ENCODE results near the gene ELF1. TPM values are rescaled to one million over a fixed set of nuclear protein-coding genes. Genes with fewer than 3 reads are reported as not detected.

ELF1 gene
- total RNA-seq, 4 donors from 2014 or later, result 61.9 to 84.5 (median 71.5) TPM

- 31% methylated on average over 6 of the region's 6 CpGs for WGBS, 2 donors
- Histone ChIP-seq H3K27me3 (no peaks in the 10 kb centered on the region), H3K27ac (peak overlapping the region; percentile 78 to 91 (median 88)), H3K9me3 (no peaks in the 10 kb centered on the region), H3K36me3 (peaks cover 0 to 14% (median 4%) of the 10 kb centered on the region in 3 donors), H3K4me3 (peak overlapping the region in 3 of 4 donors; percentile 21 to 38 (median 29)), H3K4me1 (peaks cover 10 to 91% (median 25%) of the 10 kb centered on the region in 3 donors)
- intact Hi-C loops (cut with DNase I), result no loop called here
- DNase-seq, result no peak
- TF ChIP-seq CTCF (IDR thresholded peaks at IDR 0.05) (no peak), POLR2A (IDR thresholded peaks at IDR 0.05) (no peak)
Observed at GRCh38 chr13:40994581-40995230, 24.4 kb downstream of the ELF1 start.

GRCh38 chr13:40993987-40994386 lies 25.1 kb downstream of the ELF1 start:
- no peak for DNase-seq
- no peaks in the 10 kb centered on the region for H3K27me3 ChIP-seq
- peak overlapping the region in 3 of 4 donors; percentile 21 to 38 (median 29) for H3K4me3 ChIP-seq
- no peaks in the 10 kb centered on the region for H3K9me3 ChIP-seq
- intact Hi-C loops (cut with DNase I), result no loop called here
- H3K27ac ChIP-seq, result peak overlapping the region; percentile 80 to 91 (median 88)
- peaks cover 10 to 91% (median 23%) of the 10 kb centered on the region in 3 donors for H3K4me1 ChIP-seq
- TF ChIP-seq POLR2A (IDR thresholded peaks at IDR 0.05) (no peak), CTCF (IDR thresholded peaks at IDR 0.05) (peak in 3 of 6 experiments; percentile 40 to 56 (median 42))
- H3K36me3 ChIP-seq, result peaks cover 0 to 14% (median 4%) of the 10 kb centered on the region in 3 donors

- 57 to 60% methylated on average over 4 to 11 of the region's 11 CpGs for WGBS, 2 donors
- Histone ChIP-seq H3K9me3 (no peaks in the 10 kb centered on the region), H3K4me1 (peaks cover 10 to 91% (median 23%) of the 10 kb centered on the region in 3 donors), H3K27me3 (no peaks in the 10 kb centered on the region), H3K4me3 (no peak overlapping the region), H3K36me3 (peaks cover 0 to 12% (median 4%) of the 10 kb centered on the region in 3 donors), H3K27ac (peak overlapping the region; percentile 56 to 91 (median 85))
- intact Hi-C loops (cut with DNase I), result no loop called here
- no peak for DNase-seq
- TF ChIP-seq CTCF (IDR thresholded peaks at IDR 0.05), result no peak
- TF ChIP-seq POLR2A (IDR thresholded peaks at IDR 0.05), result no peak
Observed at GRCh38 chr13:40992678-40993518, 26.2 kb downstream of the ELF1 start.

GRCh38 chr13:40987606-40988280 lies 31.4 kb downstream of the ELF1 start:
- Histone ChIP-seq H3K27ac (peak overlapping the region in 2 of 4 donors; percentile 1 to 14), H3K9me3 (no peaks in the 10 kb centered on the region), H3K36me3 (no peaks in the 10 kb centered on the region), H3K27me3 (no peaks in the 10 kb centered on the region), H3K4me3 (no peak overlapping the region), H3K4me1 (peaks cover 21 to 93% (median 39%) of the 10 kb centered on the region in 3 donors)
- WGBS, 2 donors, result 65 to 68% methylated on average over 2 of the region's 2 CpGs
- TF ChIP-seq CTCF (IDR thresholded peaks at IDR 0.05), result no peak
- no peak for TF ChIP-seq POLR2A (IDR thresholded peaks at IDR 0.05)
- intact Hi-C loops (cut with DNase I), result no loop called here
- DNase-seq, result no peak

Data from esophagus squamous epithelium (tissue), 5 donors.